Body of pancreas (tissue), 4 donors: Measurements from ENCODE around the gene FOXE3. TPM values are rescaled to one million over a fixed set of nuclear protein-coding genes. Genes with fewer than 3 reads are reported as not detected.

Experiments
- ATAC-seq: fragments of 150-250 bp; one replicate; pipeline ENCODE4 v1.9.1; 2016
- DNase-seq, 4 donors: peaks; one replicate each; pipeline ENCODE4 v3.0.0-alpha.2; 2019
- H3K27ac ChIP-seq, 4 donors: fragments of 200-600 bp; sonication (generic); 1 replicate in 3 of 4; 2 replicates in 1 of 4; pipeline versions ENCODE4 v1.5.1 to v1.6.1; 2016 to 2019; ENCODE audit warnings: mild to moderate bottlenecking in 1 of 4, mixed read lengths in 1 of 4, moderate library complexity in 1 of 4
- H3K27me3 ChIP-seq, 2 donors: fragments of 200-600 bp; sonication (generic); one replicate each; pipeline ENCODE4 v1.6.0; 2016; ENCODE audit warnings: mild to moderate bottlenecking in 1 of 2
- H3K36me3 ChIP-seq, 2 donors: fragments of 200-600 bp; sonication (generic); replicated peaks in 1 of 2; 2 replicates each; pipeline ENCODE4 v1.5.1; 2016; ENCODE audit warnings: low read depth in 2 of 2; ENCODE audit not compliant: insufficient read depth in 1 of 2
- H3K4me1 ChIP-seq: fragments of 200-600 bp; sonication (generic); one replicate; pipeline ENCODE4 v1.6.0; 2016
- H3K4me3 ChIP-seq, 2 donors: fragments of 200-600 bp; sonication (generic); 1 replicate in 1 of 2; 2 replicates in 1 of 2; pipeline ENCODE4 v1.5.1; 2016 to 2019
- H3K9me3 ChIP-seq, 3 donors: fragments of 200-600 bp; sonication (generic); 1 replicate in 2 of 3; 2 replicates in 1 of 3; pipeline ENCODE4 v1.5.1; 2016
- POLR2A ChIP-seq, 3 donors: fragments of 450-650 bp; IDR thresholded peaks; one replicate each; pipeline ENCODE4 v1.6.1; 2016; ENCODE audit warnings: antibody characterized with exemption in 3 of 3, mild to moderate bottlenecking in 2 of 3
- WGBS, 2 donors: methylation state at CpG; one replicate each; pipeline ENCODE4 v1.1.5; 2017; 5-methylcytosine and 5-hydroxymethylcytosine counted together
- intact Hi-C: fragments of 100-400 bp; cut with DNase I; formaldehyde crosslinking; loops from one replicate; pipeline ENCODE4 v1.15.1; 2023
- total RNA-seq, 2 donors: library from RNA; depleted of rRNA; stranded (reverse); fragments of >200 nt; gene quantifications; one replicate each; pipeline ENCODE4 v1.1.0, GENCODE V29; 2016
- TF ChIP-seq, protein P1 (sequence below), 7 experiments: fragments of 450-650 bp in 4 of 7; fragments of 200-600 bp in 3 of 7; sonication (generic) in 3 of 7; IDR thresholded peaks; one replicate each; pipeline ENCODE4 v1.5.1; 2016 to 2019; ENCODE audit warnings: antibody characterized with exemption in 7 of 7

The FOXE3 gene
- total RNA-seq, 2 donors from 2014 or later = not detected

DNA sequence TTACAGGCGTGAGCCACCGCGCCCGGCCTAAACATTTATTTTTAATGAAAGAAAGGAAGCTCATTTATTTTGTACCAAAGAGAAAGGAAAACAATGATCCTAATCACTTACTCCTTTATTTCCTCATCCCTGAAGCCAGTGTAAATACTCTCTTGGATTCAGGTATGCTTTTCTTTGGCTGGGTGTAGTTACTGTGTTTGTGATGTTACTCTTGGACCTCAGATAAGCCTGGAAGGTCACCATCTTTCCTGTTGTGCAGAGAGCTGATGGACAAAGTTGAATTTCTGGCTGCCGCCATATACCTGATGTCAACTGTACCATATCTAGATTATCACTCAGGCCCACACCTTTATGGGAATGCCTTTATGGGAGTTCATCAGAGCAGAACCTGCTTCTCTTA lies 35.4 kb upstream of the FOXE3 start:
- Histone ChIP-seq H3K27me3 (no peaks in the 10 kb centered on the region), H3K36me3 (peaks cover 0 to 9% of the 10 kb centered on the region in 2 donors)
- WGBS, 2 donors = 92 to 98% methylated on average over 5 of the region's 5 CpGs

DNA sequence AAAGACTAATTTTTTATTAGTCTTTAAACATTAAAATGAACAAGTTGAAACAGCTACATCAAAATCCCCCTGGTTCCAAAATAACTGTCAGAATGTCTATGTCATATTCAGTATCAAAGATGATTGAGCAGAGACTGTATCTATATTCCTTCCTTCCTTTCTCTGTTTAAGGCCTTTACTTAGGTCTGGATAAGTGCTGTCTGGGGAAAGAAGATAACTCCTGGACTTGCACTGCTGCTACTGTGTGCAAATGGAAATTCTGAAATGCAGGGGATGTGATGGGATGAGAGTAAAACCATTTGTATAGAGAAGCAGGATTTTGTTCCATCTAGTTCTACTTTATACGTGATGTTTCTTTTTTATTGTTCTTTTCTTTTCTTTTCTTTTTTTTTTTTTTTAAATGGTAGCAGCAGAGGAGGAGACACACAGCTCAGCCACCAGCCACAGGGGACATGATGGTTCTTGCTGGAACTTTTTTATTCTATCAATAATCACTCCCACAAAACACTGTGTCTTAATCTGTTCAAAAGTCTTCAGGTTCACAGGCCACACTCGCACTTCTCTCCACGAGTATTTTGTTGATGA lies 33.6 kb upstream of the FOXE3 start:
- DNase-seq = no peak
- Histone ChIP-seq H3K36me3 (peaks cover 0 to 8% of the 10 kb centered on the region in 2 donors), H3K4me1 (peaks cover 4% of the 10 kb centered on the region), H3K27ac (no peak overlapping the region), H3K4me3 (no peak overlapping the region), H3K27me3 (no peaks in the 10 kb centered on the region), H3K9me3 (no peaks in the 10 kb centered on the region)
- ATAC-seq = no peak
- WGBS, 2 donors = 89 to 92% methylated on average over 3 of the region's 3 CpGs
- TF ChIP-seq, protein P1, sequence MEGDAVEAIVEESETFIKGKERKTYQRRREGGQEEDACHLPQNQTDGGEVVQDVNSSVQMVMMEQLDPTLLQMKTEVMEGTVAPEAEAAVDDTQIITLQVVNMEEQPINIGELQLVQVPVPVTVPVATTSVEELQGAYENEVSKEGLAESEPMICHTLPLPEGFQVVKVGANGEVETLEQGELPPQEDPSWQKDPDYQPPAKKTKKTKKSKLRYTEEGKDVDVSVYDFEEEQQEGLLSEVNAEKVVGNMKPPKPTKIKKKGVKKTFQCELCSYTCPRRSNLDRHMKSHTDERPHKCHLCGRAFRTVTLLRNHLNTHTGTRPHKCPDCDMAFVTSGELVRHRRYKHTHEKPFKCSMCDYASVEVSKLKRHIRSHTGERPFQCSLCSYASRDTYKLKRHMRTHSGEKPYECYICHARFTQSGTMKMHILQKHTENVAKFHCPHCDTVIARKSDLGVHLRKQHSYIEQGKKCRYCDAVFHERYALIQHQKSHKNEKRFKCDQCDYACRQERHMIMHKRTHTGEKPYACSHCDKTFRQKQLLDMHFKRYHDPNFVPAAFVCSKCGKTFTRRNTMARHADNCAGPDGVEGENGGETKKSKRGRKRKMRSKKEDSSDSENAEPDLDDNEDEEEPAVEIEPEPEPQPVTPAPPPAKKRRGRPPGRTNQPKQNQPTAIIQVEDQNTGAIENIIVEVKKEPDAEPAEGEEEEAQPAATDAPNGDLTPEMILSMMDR (IDR thresholded peaks at IDR 0.05) = no peak
- no peak for TF ChIP-seq POLR2A (IDR thresholded peaks at IDR 0.05)
- intact Hi-C loops = no loop called here

More for the DNA sequence above, 35.4 kb upstream of the FOXE3 start:
- TF ChIP-seq POLR2A (IDR thresholded peaks at IDR 0.05) = no peak
- TF ChIP-seq, protein P1 (IDR thresholded peaks at IDR 0.05) = no peak
- no peak overlapping the region for H3K27ac ChIP-seq
- no peak overlapping the region for H3K4me3 ChIP-seq
- no peaks in the 10 kb centered on the region for H3K9me3 ChIP-seq
- peaks cover 4% of the 10 kb centered on the region for H3K4me1 ChIP-seq
- intact Hi-C loops = no loop called here
- DNase-seq = no peak
- ATAC-seq = no peak

DNA sequence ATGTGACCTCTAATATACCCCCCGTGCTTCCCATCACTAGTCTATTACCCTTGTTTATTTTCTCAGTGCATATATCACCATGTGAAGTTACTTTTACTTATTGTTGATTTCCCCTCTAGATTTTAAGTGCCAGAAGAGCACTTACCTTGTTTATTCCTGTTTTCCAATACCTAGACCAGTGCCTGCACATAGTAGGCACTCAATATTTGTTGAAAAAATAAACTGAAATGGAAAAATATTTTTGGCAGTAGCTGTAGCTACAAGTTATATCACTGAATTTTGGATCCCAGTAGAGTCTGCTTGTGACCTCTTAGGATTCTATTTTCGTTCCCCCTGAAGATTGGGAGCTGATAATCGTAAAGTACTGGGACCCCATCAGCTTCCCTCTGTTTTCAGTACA lies 32.0 kb upstream of the FOXE3 start:
- no peak overlapping the region for H3K27ac ChIP-seq
- no peak overlapping the region for H3K4me3 ChIP-seq
- ATAC-seq (no peak), DNase-seq (no peak)
- peaks cover 0 to under 1% of the 10 kb centered on the region in 2 donors for H3K36me3 ChIP-seq
- no peaks in the 10 kb centered on the region for H3K9me3 ChIP-seq
- H3K4me1 ChIP-seq = no peaks in the 10 kb centered on the region
- intact Hi-C loops = no loop called here
- no peaks in the 10 kb centered on the region for H3K27me3 ChIP-seq
- 97 to 98% methylated on average over 3 of the region's 3 CpGs for WGBS, 2 donors
- TF ChIP-seq, protein P1 (IDR thresholded peaks at IDR 0.05) = no peak
- no peak for TF ChIP-seq POLR2A (IDR thresholded peaks at IDR 0.05)

DNA sequence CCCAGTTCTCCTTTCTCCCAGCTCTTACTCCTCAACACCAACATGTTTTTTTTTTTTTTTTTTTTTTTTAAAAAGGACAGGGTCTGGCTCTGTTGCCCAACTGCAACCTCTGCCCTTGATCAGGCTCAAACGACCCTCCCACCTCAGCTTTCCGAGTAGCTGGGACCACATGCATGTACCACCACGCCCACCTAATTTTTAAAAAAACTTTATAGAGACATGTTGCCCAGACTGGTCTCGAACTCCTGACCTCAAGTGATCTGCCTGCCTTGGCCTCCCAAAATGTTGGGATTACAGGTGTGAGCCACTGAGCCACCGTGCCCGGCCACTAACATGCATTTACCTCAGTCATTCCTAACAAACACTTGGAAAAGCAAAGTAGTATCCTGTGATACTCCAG lies 31.1 kb upstream of the FOXE3 start:
- H3K27ac ChIP-seq = no peak overlapping the region
- no peaks in the 10 kb centered on the region for H3K27me3 ChIP-seq
- H3K4me3 ChIP-seq = no peak overlapping the region
- no peaks in the 10 kb centered on the region for H3K36me3 ChIP-seq
- DNase-seq = no peak
- TF ChIP-seq, protein P1 (IDR thresholded peaks at IDR 0.05) = no peak
- intact Hi-C loops = no loop called here
- WGBS, 2 donors = 82 to 88% methylated on average over 6 of the region's 6 CpGs
- no peak for ATAC-seq
- H3K9me3 ChIP-seq = no peaks in the 10 kb centered on the region
- H3K4me1 ChIP-seq = no peaks in the 10 kb centered on the region

DNA sequence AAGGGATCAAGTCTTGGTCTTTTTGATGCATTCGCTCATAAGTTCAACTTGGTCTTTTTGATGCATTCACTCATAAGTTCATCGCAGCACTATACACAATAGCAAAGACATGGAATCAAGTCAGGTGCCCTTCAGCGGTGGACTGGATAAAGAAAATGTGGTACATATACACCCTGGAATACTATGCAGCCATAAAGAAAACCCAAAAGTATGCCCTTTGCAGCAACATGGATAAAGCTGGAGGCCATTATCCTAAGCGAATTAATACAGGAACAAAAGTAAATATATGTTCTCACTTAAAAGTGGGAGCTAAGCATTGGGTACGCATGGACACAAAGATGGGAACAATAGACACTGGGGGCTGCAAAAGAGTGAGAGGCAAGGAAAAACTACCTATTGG lies 29.8 kb upstream of the FOXE3 start:
- Histone ChIP-seq H3K4me1 (no peaks in the 10 kb centered on the region), H3K27me3 (no peaks in the 10 kb centered on the region), H3K27ac (no peak overlapping the region), H3K4me3 (no peak overlapping the region), H3K36me3 (no peaks in the 10 kb centered on the region), H3K9me3 (no peaks in the 10 kb centered on the region)
- intact Hi-C loops = no loop called here
- DNase-seq (no peak), ATAC-seq (no peak)
- TF ChIP-seq, protein P1 (IDR thresholded peaks at IDR 0.05) = no peak
- no peak for TF ChIP-seq POLR2A (IDR thresholded peaks at IDR 0.05)
- 95 to 96% methylated on average over 5 of the region's 5 CpGs for WGBS, 2 donors
